CD1c-positive myeloid dendritic cell (primary cell): ENCODE measurements around the gene RAP1GAP.
A peak's percentile ranks its signal among the peaks of the same experiment; 100 is the strongest.
"Not testable (repeated sequence)": the region's sequence is repeated elsewhere in the genome, so short reads cannot be mapped to it uniquely, and the experiment has no call there.

Experiments used
- DNase-seq: peaks from one replicate; pipeline ENCODE4 v3.0.0-alpha.2; 2016; ENCODE audit errors: extremely low spot score

The RAP1GAP gene

GRCh38 chr1:21569820-21570527 is 99.2 kb downstream of the RAP1GAP start:
- DNase-seq: no peak

GRCh38 chr1:21568809-21569385 is 100.3 kb downstream of the RAP1GAP start:
- DNase-seq: no peak

- no peak for DNase-seq
Measured at GRCh38 chr1:21568006-21568746, 101.0 kb downstream of the RAP1GAP start.

- DNase-seq: no peak
Measured at GRCh38 chr1:21567241-21568005, 101.7 kb downstream of the RAP1GAP start.

- DNase-seq: not testable (repeated sequence)
Measured at GRCh38 chr1:21566361-21566760, 102.8 kb downstream of the RAP1GAP start.

- DNase-seq: no peak
Measured at GRCh38 chr1:21565285-21565684, 103.9 kb downstream of the RAP1GAP start.

GRCh38 chr1:21564521-21565095 is 104.5 kb downstream of the RAP1GAP start:
- DNase-seq: no peak

GRCh38 chr1:21563971-21564370 is 105.2 kb downstream of the RAP1GAP start:
- no peak for DNase-seq

- no peak for DNase-seq
Measured at GRCh38 chr1:21562896-21563295, 106.3 kb downstream of the RAP1GAP start.

GRCh38 chr1:21560916-21561638 is 108.1 kb downstream of the RAP1GAP start:
- DNase-seq: no peak

GRCh38 chr1:21559788-21560567 is 109.2 kb downstream of the RAP1GAP start:
- DNase-seq: no peak

- DNase-seq: no peak
Measured at GRCh38 chr1:21553116-21553926, 115.8 kb downstream of the RAP1GAP start.

GRCh38 chr1:21552715-21553114 is 116.4 kb downstream of the RAP1GAP start:
- DNase-seq: peak; percentile 4

- DNase-seq: no peak
Measured at GRCh38 chr1:21550866-21551475, 118.2 kb downstream of the RAP1GAP start.

- DNase-seq: no peak
Measured at GRCh38 chr1:21550097-21550496, 119.1 kb downstream of the RAP1GAP start.

- DNase-seq: no peak
Measured at GRCh38 chr1:21547876-21548275, 121.3 kb downstream of the RAP1GAP start.
